ENCODE data around the gene MSI2. TPM values are rescaled to one million over a fixed set of nuclear protein-coding genes. Genes with fewer than 3 reads are reported as not detected.

Gene MSI2
- polyA plus RNA-seq, 1 of the 3 experiments (the other 2 are of a cell fraction): 24.1 TPM

DNA sequence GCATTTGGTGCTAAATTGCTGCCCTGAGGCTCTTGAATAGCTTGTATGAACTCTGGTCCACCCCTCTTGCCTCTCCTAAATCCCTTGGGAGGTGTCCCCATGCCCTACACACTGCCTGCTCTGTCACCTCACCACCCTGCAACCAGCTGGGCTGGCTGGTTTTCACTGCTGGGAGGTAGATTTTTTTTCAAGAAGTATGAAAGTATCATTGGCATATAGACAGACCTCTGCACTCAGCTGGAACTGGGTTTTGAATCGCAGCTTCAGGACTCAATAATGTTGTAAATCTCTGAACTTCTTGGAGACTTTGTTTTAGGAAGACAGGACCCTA is 184.9 kb downstream of the MSI2 start:
- POLR2A ChIA-PET: interaction anchor here (0.6 to 1.9 kb wide), 6 partner anchors 20 to 129 kb away, joined by 3 to 9 read pairs (median 3); no protein-coding TSS in a partner anchor
- H3K9me3 ChIP-seq: no peaks in the 10 kb centered on the region
- peaks cover 47 to 89% of the 10 kb centered on the region in 2 experiments for H3K4me1 ChIP-seq (ENCODE audit: control insufficient read depth in 1 of 2, insufficient read depth in 2 of 2, low read depth in 1 of 2, low read length in 1 of 2)
- no peaks in the 10 kb centered on the region for H4K20me1 ChIP-seq (ENCODE audit: insufficient read depth)
- TF ChIP-seq TAF1 (IDR thresholded peaks at IDR 0.05; ENCODE audit: borderline replicate concordance, low read depth, low read length): no peak
- H3F3A ChIP-seq (replicated peaks; ENCODE audit: insufficient read depth): peaks cover 5% of the 10 kb centered on the region
- H3K9ac ChIP-seq: no peak overlapping the region
- 0 out of 2 replicates have a peak, but pooled peaks cover 2% of the 10 kb centered on the region for H3K79me2 ChIP-seq (ENCODE audit: insufficient read depth)
- no peak overlapping the region for H3K4me3 ChIP-seq (ENCODE audit: low read depth in 2 of 2, low read length in 1 of 2)
- CTCF ChIA-PET: interaction anchor here (0.6 to 2.7 kb wide), 30 partner anchors 9 to 387 kb away, joined by 3 to 22 read pairs (median 4); no protein-coding TSS in a partner anchor
- peak overlapping the region; percentile 73; the same call in 1 of the 2 replicates for H3K4me2 ChIP-seq
- no peaks in the 10 kb centered on the region for H3K9me2 ChIP-seq
- WGBS (ENCODE audit: low lambda C conversion rate): 89% methylated on average over 1 of the region's 1 CpG
- no peaks in the 10 kb centered on the region for H3K27me3 ChIP-seq (ENCODE audit: insufficient read depth)
- H2AFZ ChIP-seq (ENCODE audit: low read depth): peak overlapping the region; percentile 33; the same call in 1 of the 2 replicates
- no peaks in the 10 kb centered on the region for H3K36me3 ChIP-seq (replicated peaks in 1 of 2; ENCODE audit: control insufficient read depth in 1 of 2, insufficient read depth in 2 of 2, low read length in 1 of 2)
- no peak for DNase-seq
- peak overlapping the region; percentile 70 to 96 for H3K27ac ChIP-seq (ENCODE audit: low read depth in 2 of 2, low read length in 1 of 2)

DNA sequence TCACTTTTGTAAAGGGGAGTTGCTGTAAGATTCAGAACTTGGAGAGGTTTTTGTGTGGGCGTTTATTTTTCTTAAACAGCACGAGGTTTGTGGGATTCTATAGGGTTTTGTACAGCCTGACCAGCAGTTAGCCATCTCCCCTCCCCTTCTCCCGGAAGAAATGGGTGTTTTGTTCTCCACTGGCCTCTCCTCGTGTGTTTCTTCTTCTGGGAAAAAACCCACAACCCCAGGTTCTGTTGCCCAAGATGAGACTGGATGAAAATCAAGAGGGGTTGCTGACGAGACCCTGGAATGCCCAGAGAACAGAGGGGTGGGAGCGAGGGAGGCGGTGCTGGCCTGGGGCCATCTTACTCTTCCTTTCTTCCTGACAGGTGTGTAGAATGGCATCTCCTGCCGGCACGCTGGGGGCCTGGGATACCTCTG is 186.1 kb downstream of the MSI2 start:
- Histone ChIP-seq H3K9me3 (no peaks in the 10 kb centered on the region), H3K79me2 (ENCODE audit: insufficient read depth) (0 out of 2 replicates have a peak, but pooled peaks cover 2% of the 10 kb centered on the region), H3K27me3 (ENCODE audit: insufficient read depth) (no peaks in the 10 kb centered on the region), H3K4me3 (ENCODE audit: low read depth in 2 of 2, low read length in 1 of 2) (no peak overlapping the region), H2AFZ (ENCODE audit: low read depth) (no peak overlapping the region), H3K27ac (ENCODE audit: low read depth in 2 of 2, low read length in 1 of 2) (peak overlapping the region in 1 of 2 experiments; percentile 71; a peak in 2 of 4 replicates), H3F3A (replicated peaks; ENCODE audit: insufficient read depth) (peaks cover 5% of the 10 kb centered on the region), H4K20me1 (ENCODE audit: insufficient read depth) (no peaks in the 10 kb centered on the region), H3K4me1 (ENCODE audit: control insufficient read depth in 1 of 2, insufficient read depth in 2 of 2, low read depth in 1 of 2, low read length in 1 of 2) (peaks cover 47 to 84% of the 10 kb centered on the region in 2 experiments), H3K9ac (no peak overlapping the region), H3K36me3 (replicated peaks in 1 of 2; ENCODE audit: control insufficient read depth in 1 of 2, insufficient read depth in 2 of 2, low read length in 1 of 2) (no peaks in the 10 kb centered on the region), H3K4me2 (no peak overlapping the region), H3K9me2 (no peaks in the 10 kb centered on the region)
- 88% methylated on average over 9 of the region's 9 CpGs for WGBS (ENCODE audit: low lambda C conversion rate)
- TF ChIP-seq SIN3A (IDR thresholded peaks at IDR 0.05; ENCODE audit: borderline replicate concordance, low read depth, low read length): no peak
- TF ChIP-seq, protein P1, sequence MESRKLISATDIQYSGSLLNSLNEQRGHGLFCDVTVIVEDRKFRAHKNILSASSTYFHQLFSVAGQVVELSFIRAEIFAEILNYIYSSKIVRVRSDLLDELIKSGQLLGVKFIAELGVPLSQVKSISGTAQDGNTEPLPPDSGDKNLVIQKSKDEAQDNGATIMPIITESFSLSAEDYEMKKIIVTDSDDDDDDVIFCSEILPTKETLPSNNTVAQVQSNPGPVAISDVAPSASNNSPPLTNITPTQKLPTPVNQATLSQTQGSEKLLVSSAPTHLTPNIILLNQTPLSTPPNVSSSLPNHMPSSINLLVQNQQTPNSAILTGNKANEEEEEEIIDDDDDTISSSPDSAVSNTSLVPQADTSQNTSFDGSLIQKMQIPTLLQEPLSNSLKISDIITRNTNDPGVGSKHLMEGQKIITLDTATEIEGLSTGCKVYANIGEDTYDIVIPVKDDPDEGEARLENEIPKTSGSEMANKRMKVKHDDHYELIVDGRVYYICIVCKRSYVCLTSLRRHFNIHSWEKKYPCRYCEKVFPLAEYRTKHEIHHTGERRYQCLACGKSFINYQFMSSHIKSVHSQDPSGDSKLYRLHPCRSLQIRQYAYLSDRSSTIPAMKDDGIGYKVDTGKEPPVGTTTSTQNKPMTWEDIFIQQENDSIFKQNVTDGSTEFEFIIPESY (IDR thresholded peaks at IDR 0.05; ENCODE audit: borderline replicate concordance, low read depth): no peak
- TF ChIP-seq, protein P2, sequence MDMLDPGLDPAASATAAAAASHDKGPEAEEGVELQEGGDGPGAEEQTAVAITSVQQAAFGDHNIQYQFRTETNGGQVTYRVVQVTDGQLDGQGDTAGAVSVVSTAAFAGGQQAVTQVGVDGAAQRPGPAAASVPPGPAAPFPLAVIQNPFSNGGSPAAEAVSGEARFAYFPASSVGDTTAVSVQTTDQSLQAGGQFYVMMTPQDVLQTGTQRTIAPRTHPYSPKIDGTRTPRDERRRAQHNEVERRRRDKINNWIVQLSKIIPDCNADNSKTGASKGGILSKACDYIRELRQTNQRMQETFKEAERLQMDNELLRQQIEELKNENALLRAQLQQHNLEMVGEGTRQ (IDR thresholded peaks at IDR 0.05; ENCODE audit: borderline replicate concordance, low read depth, low read length): no peak
- TF ChIP-seq, protein P3, sequence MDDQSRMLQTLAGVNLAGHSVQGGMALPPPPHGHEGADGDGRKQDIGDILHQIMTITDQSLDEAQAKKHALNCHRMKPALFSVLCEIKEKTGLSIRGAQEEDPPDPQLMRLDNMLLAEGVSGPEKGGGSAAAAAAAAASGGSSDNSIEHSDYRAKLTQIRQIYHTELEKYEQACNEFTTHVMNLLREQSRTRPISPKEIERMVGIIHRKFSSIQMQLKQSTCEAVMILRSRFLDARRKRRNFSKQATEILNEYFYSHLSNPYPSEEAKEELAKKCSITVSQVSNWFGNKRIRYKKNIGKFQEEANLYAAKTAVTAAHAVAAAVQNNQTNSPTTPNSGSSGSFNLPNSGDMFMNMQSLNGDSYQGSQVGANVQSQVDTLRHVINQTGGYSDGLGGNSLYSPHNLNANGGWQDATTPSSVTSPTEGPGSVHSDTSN (IDR thresholded peaks at IDR 0.05): no peak
- no peak for TF ChIP-seq ELF1 (IDR thresholded peaks at IDR 0.05)
- TF ChIP-seq, protein P4, sequence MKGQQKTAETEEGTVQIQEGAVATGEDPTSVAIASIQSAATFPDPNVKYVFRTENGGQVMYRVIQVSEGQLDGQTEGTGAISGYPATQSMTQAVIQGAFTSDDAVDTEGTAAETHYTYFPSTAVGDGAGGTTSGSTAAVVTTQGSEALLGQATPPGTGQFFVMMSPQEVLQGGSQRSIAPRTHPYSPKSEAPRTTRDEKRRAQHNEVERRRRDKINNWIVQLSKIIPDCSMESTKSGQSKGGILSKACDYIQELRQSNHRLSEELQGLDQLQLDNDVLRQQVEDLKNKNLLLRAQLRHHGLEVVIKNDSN (IDR thresholded peaks at IDR 0.05; ENCODE audit: borderline replicate concordance, low read depth): no peak
- TF ChIP-seq GABPA (IDR thresholded peaks at IDR 0.05; ENCODE audit: low read depth): no peak
- no peak for TF ChIP-seq NFIC (IDR thresholded peaks at IDR 0.05; ENCODE audit: borderline replicate concordance)
- TF ChIP-seq SMC3 (IDR thresholded peaks at IDR 0.05; ENCODE audit: low read depth, low read length): no peak
- no peak for TF ChIP-seq RFX5 (IDR thresholded peaks at IDR 0.05; ENCODE audit: low read length)
- no peak for TF ChIP-seq POLR2AphosphoS5 (IDR thresholded peaks at IDR 0.05; ENCODE audit: low read depth, low read length)
- TF ChIP-seq, protein P5, sequence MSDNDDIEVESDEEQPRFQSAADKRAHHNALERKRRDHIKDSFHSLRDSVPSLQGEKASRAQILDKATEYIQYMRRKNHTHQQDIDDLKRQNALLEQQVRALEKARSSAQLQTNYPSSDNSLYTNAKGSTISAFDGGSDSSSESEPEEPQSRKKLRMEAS (IDR thresholded peaks at IDR 0.05; ENCODE audit: low read depth): no peak
- ChIA-PET POLR2A (interaction anchor here (0.7 kb wide), 1 partner anchor 133 kb away, joined by 5 read pairs; no protein-coding TSS in a partner anchor), CTCF (interaction anchor here (1.0 to 2.7 kb wide), 9 partner anchors 10 to 386 kb away, joined by 3 to 18 read pairs (median 3); no protein-coding TSS in a partner anchor)
- no peak for DNase-seq
